SH-SY5Y (cell line): ENCODE measurements around the gene YWHAG.

Experiments
- GATA2 ChIP-seq: IDR thresholded peaks from 2 replicates; pipeline ENCODE4 v1.6.1; 2011; ENCODE audit warnings: mild to moderate bottlenecking, low read depth, low read length
- GATA3 ChIP-seq: IDR thresholded peaks from 2 replicates; pipeline ENCODE4 v1.6.1; 2011; ENCODE audit warnings: low read depth, mild to moderate bottlenecking, low read length, moderate library complexity

DNA sequence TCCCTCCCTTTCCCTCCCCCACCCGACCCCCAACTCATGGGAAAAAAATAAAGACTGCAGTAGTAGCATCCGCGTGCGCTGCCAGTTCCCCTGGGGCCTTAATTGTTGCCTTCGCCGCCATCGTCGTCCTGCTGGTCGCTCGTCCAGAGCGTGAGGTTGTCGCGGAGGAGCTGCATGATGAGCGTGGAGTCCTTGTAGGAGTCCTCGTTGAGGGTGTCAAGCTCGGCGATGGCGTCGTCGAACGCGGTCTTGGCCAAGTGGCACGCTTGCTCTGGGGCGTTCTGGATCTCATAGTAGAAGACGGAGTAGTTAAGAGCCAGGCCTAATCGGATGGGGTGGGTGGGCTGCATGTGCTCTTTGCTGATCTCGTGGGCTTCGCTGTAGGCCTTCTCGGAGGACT lies 29.3 kb downstream of the YWHAG start:
- TF ChIP-seq GATA3 = no peak
- no peak for TF ChIP-seq GATA2
